NCI-H1436 (cell line): ENCODE results near the gene PGD.
A peak's percentile ranks its signal among the peaks of the same experiment; 100 is the strongest.
"Not testable (repeated sequence)": the region's sequence is repeated elsewhere in the genome, so short reads cannot be mapped to it uniquely, and the experiment has no call there.

Experiments
- DNase-seq: peaks from one replicate; lab custom pipeline; 2025; lab: John Stamatoyannopoulos, UW

PGD gene

DNA sequence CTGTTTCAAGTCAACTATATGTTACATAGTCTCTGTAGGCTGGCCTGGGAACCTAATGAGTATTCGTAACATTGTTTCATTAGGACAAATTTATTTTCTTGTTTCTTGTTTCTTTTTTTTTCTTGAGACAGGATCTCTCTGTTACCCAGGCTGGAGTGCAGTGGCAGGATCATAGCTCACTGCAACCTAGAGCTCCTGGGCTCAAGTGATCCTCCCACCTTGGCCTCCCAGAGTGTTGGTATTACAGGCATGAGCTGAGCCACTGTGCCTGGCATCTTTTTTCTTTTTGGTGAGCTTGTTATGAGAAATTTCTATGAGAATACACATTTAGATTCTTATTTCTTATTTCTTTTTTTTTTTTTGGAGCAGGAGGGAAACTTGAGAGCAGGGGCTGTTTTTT, 38.2 kb downstream of the PGD start:
- no peak for DNase-seq

DNA sequence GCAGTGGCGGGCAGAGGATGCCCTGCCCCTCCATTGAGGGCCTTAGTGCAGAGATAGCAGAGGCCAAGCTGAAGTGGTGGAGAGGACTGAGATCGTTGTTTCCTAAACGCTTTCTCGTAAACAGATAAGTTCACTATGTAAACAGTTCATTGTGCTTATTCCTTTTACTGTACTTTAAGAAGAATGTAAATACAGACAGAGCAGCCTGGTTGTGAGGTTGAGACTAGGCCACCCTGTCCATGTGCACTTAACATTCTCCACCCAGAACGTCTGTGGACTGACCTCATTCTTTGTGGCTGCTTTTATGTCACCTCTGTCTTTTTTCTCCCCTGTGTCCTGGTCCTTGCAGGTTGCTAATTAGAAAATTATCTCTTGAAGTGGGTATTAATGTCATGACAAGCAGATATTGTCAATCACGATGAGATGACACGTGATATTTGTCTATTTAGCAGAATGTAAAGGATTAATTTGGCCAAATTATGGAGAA, 39.9 kb downstream of the PGD start:
- peak; percentile 14 for DNase-seq

- no peak for DNase-seq
Measured at GRCh38 chr1:10440305-10440704, 41.4 kb downstream of the PGD start.

DNA sequence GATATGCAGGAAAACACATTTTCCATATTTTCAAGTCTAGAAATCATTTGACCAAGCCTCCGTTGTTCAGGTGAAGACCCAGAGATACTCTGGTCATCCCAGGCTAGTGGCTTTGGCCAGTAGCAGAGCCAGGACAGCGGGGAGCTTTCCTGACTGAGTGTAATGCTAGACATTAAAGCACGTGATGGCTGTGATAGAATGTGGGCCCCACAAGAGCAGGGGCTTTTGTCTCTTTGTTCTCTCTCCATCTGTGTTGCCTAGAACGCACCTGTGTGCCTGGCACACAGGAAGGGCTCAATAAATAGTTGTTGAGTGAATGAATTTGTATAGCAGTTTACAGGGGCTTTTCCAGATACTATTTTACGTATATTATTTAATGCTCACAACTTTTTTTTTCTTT, 41.9 kb downstream of the PGD start:
- DNase-seq, result no peak

- no peak for DNase-seq
Measured at GRCh38 chr1:10444248-10444647, 45.4 kb downstream of the PGD start.

DNA sequence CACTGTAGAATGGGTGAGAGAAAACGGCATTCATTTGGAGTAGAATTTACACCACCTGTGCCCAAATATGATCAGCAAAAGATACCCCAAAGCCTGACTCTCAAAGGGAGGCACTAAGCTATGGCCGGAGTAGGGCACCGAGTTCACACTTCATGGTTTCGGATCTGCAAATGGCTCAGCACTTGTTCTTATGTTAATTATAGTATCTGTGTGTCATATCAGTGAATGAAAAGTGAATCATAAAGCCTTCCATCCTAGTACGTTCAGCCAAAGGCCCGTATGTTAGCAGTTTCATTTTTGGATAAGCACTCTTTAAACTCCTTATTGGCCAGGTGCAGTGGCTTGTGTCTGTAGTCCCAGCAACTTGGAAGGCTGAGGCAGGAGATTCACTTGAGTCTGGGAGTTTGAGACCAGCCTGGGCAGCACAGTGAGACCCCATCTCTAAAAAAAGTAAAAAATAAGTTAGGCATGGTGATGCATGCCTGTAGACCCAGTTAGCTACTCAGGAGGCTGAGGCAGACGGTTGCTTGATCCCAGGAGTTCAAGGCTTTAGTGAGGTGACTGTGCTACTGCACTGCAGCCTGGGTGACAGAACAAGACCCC, 46.0 kb downstream of the PGD start:
- no peak for DNase-seq

DNA sequence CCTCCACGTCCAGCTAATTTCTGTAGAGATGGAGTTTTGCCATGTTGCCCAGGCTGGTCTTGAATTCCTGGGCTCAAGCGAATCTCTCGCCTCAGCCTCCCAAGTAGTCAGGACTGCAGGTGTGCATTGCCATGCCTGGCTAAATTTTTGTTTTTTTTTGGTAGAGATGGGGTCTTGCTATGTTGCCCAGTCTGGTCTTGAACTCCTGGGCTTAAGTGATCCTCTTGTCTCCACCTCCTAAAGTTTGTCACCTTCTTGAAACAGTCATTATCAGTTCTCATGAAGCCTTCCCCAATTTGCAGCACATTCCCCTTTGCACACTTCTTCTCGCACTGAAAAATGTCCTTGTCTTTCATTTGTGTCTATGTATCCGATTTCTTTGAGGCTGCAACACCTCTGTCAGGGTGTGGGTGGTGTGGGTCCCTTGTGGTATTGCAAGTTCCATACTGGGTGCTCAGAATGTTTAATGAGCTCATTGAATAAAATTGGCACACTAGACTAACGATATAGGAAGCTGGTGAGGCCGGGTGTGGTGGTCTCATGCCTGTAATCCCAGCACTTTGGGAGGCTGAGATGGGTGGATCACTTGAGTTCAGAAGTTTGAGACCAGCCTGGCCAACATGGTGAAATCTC, 48.0 kb downstream of the PGD start:
- no peak for DNase-seq

GRCh38 chr1:10449751-10450150, 50.9 kb downstream of the PGD start, which contains the start of gene CORT:
Gene CORT, plus strand, starts transcription at chr1:10450031. Its CDS starts 193 bp downstream, at chr1:10450224.
- DNase-seq, result no peak

GRCh38 chr1:10450156-10450814, 51.4 kb downstream of the PGD start:
- no peak for DNase-seq

DNA sequence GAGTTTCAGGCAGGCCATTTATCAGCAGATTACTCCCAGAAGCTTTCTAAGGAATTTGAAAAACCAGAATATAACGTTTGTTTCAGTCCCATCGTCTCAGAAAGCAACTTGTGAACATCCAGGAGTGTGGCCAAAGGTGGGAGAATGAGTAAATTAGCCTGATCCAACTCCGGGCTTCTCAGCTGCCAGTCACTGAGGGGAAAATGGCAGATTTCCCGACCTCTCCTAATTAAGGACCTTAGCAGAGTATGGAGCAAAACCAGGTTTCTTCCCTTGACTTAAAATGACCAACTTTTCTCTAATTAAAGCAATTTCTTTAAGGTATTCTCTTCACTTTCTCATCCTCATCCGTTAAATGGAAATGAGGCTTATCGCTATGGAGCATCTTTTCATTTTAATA, 52.0 kb downstream of the PGD start:
- DNase-seq, result no peak

DNA sequence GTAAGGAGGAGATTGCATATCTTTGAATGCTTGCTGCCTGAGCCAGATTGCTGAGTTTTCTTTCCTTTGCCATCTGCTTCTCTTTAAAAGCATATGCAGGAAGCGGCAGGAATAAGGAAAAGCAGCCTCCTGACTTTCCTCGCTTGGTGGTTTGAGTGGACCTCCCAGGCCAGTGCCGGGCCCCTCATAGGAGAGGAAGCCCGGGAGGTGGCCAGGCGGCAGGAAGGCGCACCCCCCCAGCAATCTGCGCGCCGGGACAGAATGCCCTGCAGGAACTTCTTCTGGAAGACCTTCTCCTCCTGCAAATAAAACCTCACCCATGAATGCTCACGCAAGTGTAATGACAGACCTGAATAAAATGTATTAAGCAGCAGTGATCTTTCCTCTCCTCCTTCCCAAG, 52.4 kb downstream of the PGD start:
- DNase-seq, result no peak

DNA sequence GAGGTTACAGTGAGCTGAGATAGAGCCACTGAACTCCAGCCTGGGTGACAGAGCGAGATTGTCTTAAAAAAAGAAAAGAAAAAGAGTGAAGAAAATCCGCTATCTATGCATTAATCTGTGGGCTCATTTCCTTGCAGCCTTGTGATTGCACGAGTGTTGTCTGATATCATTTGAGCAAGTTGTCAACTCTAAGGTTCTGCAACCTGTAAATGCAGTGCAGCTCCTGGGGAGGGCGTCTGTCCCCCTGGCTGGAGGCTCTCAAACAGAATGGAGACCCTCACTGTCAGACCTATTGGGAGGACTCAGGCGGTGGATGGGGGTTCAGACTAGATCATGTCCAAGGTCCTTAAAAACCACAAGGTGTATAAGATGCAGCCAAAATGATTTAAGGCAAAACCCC, 57.2 kb downstream of the PGD start:
- DNase-seq, result no peak

- peak; percentile 15 for DNase-seq
Measured at GRCh38 chr1:10456661-10457060, 57.8 kb downstream of the PGD start.

- DNase-seq, result not testable (repeated sequence)
Measured at GRCh38 chr1:10457462-10457861, 58.6 kb downstream of the PGD start.

DNA sequence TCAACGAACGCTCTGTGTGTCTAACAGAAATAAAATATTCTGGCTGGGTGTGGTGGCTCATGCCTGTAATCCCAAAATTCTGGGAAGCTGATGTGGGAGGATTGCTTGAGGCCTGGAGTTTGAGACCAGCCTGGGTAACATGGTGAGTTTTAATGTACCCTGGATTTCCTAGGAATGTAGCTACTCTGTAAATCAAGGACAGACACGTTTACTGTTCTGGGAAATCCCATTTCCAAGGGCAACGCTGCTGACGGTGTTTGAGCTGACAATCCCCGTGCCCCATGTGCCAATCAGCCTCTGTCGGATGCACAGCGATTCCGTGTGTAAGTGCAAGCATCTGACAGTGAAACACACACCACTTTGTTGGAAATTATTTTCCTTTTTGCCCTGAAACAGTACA, 59.0 kb downstream of the PGD start:
- no peak for DNase-seq

- DNase-seq, result no peak
Measured at GRCh38 chr1:10459184-10459583, 60.3 kb downstream of the PGD start.

DNA sequence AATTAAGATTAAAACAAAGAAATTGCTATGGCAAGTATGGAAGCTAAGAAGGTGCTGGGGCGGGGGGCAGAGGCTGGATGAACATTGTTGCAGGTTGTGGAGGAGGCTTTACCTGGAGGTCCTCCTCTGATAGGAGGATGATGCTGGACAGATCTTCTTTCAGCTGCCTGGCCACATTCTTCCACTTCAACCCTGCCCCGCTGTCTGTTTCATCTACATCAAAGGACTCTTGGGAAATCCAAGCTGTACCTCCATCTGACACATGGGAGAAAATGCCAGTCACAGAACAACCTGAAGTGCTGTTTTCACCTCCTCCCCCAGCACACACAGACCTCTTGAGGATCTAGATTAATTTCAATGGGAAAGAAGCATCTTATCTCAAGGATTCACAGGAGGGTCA, 68.2 kb downstream of the PGD start:
- DNase-seq, result no peak

- no peak for DNase-seq
Measured at GRCh38 chr1:10470043-10470442, 71.2 kb downstream of the PGD start.
